Ectodermal cell (in vitro differentiated cells): ENCODE measurements around the gene CAMK2A.

Experiments used
- H3K27ac ChIP-seq: 2 replicates; pipeline ENCODE4 v1.7.0; 2013; ENCODE audit warnings: mild to moderate bottlenecking, low read depth, low read length; ENCODE audit not compliant: insufficient read depth, poor library complexity, severe bottlenecking
- H3K27me3 ChIP-seq: 2 replicates; pipeline ENCODE4 v1.7.0; 2013; ENCODE audit warnings: mild to moderate bottlenecking, low read length; ENCODE audit not compliant: insufficient read depth, control insufficient read depth, poor library complexity, severe bottlenecking
- H3K36me3 ChIP-seq: one replicate; pipeline ENCODE4 v1.7.0; 2013; ENCODE audit warnings: low read length; ENCODE audit not compliant: control insufficient read depth, insufficient read depth
- H3K4me1 ChIP-seq: one replicate; pipeline ENCODE4 v1.7.0; 2013; ENCODE audit warnings: low read length; ENCODE audit not compliant: control insufficient read depth, insufficient read depth
- H3K4me3 ChIP-seq: 2 replicates; pipeline ENCODE4 v1.7.0; 2013; ENCODE audit warnings: low read depth, low read length, control low read depth; ENCODE audit not compliant: insufficient read depth
- H3K9me3 ChIP-seq: 2 replicates; pipeline ENCODE4 v1.7.0; 2013; ENCODE audit warnings: mild to moderate bottlenecking, low read length, moderate library complexity; ENCODE audit not compliant: control insufficient read depth
- WGBS, 2 experiments: methylation state at CpG; one replicate each; pipeline ENCODE4 v1.1.7; 2013; ENCODE audit warnings: missing lambda C conversion rate in 2 of 2; 5-methylcytosine and 5-hydroxymethylcytosine counted together

Gene CAMK2A

GRCh38 chr5:150189326-150189725 is 100.2 kb downstream of the CAMK2A start:
- peaks cover 71% of the 10 kb centered on the region for H3K27me3 ChIP-seq
- H3K27ac ChIP-seq = no peak overlapping the region
- WGBS, 2 experiments = 82 to 83% methylated on average over 3 of the region's 3 CpGs
- H3K4me1 ChIP-seq = peaks cover 24% of the 10 kb centered on the region
- no peaks in the 10 kb centered on the region for H3K9me3 ChIP-seq
- no peaks in the 10 kb centered on the region for H3K36me3 ChIP-seq
- no peak overlapping the region for H3K4me3 ChIP-seq

GRCh38 chr5:150188146-150188842 is 101.3 kb downstream of the CAMK2A start:
- Histone ChIP-seq H3K27me3 (peaks cover 71% of the 10 kb centered on the region), H3K4me1 (peaks cover 24% of the 10 kb centered on the region), H3K36me3 (no peaks in the 10 kb centered on the region), H3K27ac (no peak overlapping the region), H3K9me3 (no peaks in the 10 kb centered on the region), H3K4me3 (no peak overlapping the region)
- 76 to 77% methylated on average over 3 of the region's 3 CpGs for WGBS, 2 experiments

- Histone ChIP-seq H3K27me3 (peaks cover 64% of the 10 kb centered on the region), H3K4me3 (no peak overlapping the region), H3K4me1 (peaks cover 24% of the 10 kb centered on the region), H3K27ac (no peak overlapping the region), H3K36me3 (no peaks in the 10 kb centered on the region), H3K9me3 (no peaks in the 10 kb centered on the region)
- 84 to 87% methylated on average over 4 of the region's 4 CpGs for WGBS, 2 experiments
Observed at GRCh38 chr5:150186897-150187296, 102.7 kb downstream of the CAMK2A start.

- H3K9me3 ChIP-seq = no peaks in the 10 kb centered on the region
- no peak overlapping the region for H3K4me3 ChIP-seq
- peaks cover 24% of the 10 kb centered on the region for H3K4me1 ChIP-seq
- H3K27me3 ChIP-seq = peaks cover 57% of the 10 kb centered on the region
- 50 to 53% methylated on average over 8 of the region's 8 CpGs for WGBS, 2 experiments
- H3K27ac ChIP-seq = no peak overlapping the region
- H3K36me3 ChIP-seq = no peaks in the 10 kb centered on the region
Observed at GRCh38 chr5:150186137-150186536, 103.4 kb downstream of the CAMK2A start.

GRCh38 chr5:150184990-150185912 is 104.3 kb downstream of the CAMK2A start:
- Histone ChIP-seq H3K27ac (no peak overlapping the region), H3K4me3 (no peak overlapping the region), H3K4me1 (peaks cover 16% of the 10 kb centered on the region), H3K36me3 (no peaks in the 10 kb centered on the region), H3K27me3 (peaks cover 48% of the 10 kb centered on the region), H3K9me3 (no peaks in the 10 kb centered on the region)
- WGBS, 2 experiments = 71 to 72% methylated on average over 12 of the region's 12 CpGs

- no peak overlapping the region for H3K27ac ChIP-seq
- 75 to 83% methylated on average over 2 of the region's 2 CpGs for whole genome bisulfite sequencing, 2 experiments
- H3K9me3 ChIP-seq = no peaks in the 10 kb centered on the region
- H3K27me3 ChIP-seq = peaks cover 35% of the 10 kb centered on the region
- no peak overlapping the region for H3K4me3 ChIP-seq
- H3K36me3 ChIP-seq = no peaks in the 10 kb centered on the region
- H3K4me1 ChIP-seq = peaks cover 11% of the 10 kb centered on the region
Observed at GRCh38 chr5:150184006-150184405, 105.6 kb downstream of the CAMK2A start.

GRCh38 chr5:150183436-150183835 is 106.1 kb downstream of the CAMK2A start:
- Histone ChIP-seq H3K27ac (no peak overlapping the region), H3K27me3 (peaks cover 30% of the 10 kb centered on the region), H3K4me3 (no peak overlapping the region), H3K4me1 (peaks cover 11% of the 10 kb centered on the region), H3K36me3 (no peaks in the 10 kb centered on the region), H3K9me3 (no peaks in the 10 kb centered on the region)
- 94% methylated on average over 12 of the region's 12 CpGs for WGBS, 2 experiments

GRCh38 chr5:150182774-150183173 is 106.8 kb downstream of the CAMK2A start:
- H3K36me3 ChIP-seq = no peaks in the 10 kb centered on the region
- H3K27ac ChIP-seq = no peak overlapping the region
- H3K27me3 ChIP-seq = peaks cover 23% of the 10 kb centered on the region
- no peaks in the 10 kb centered on the region for H3K9me3 ChIP-seq
- WGBS, 2 experiments = 92 to 94% methylated on average over 10 of the region's 10 CpGs
- H3K4me1 ChIP-seq = peaks cover 11% of the 10 kb centered on the region
- no peak overlapping the region for H3K4me3 ChIP-seq

- peaks cover 11% of the 10 kb centered on the region for H3K4me1 ChIP-seq
- no peaks in the 10 kb centered on the region for H3K9me3 ChIP-seq
- no peak overlapping the region for H3K27ac ChIP-seq
- no peaks in the 10 kb centered on the region for H3K36me3 ChIP-seq
- WGBS, 2 experiments = 89 to 90% methylated on average over 9 of the region's 9 CpGs
- no peak overlapping the region for H3K4me3 ChIP-seq
- peaks cover 15% of the 10 kb centered on the region for H3K27me3 ChIP-seq
Observed at GRCh38 chr5:150181766-150182545, 107.6 kb downstream of the CAMK2A start.

- no peak overlapping the region for H3K27ac ChIP-seq
- no peak overlapping the region for H3K4me3 ChIP-seq
- H3K36me3 ChIP-seq = no peaks in the 10 kb centered on the region
- peaks cover 11% of the 10 kb centered on the region for H3K4me1 ChIP-seq
- no peaks in the 10 kb centered on the region for H3K9me3 ChIP-seq
- WGBS, 2 experiments = 91 to 97% methylated on average over 5 of the region's 5 CpGs
- peaks cover 6% of the 10 kb centered on the region for H3K27me3 ChIP-seq
Observed at GRCh38 chr5:150181027-150181426, 108.5 kb downstream of the CAMK2A start.
